ENCODE data around the gene ASCC1. TPM values are rescaled to one million over a fixed set of nuclear protein-coding genes. Genes with fewer than 3 reads are reported as not detected.

The ASCC1 gene
- total and polyA plus RNA-seq, 2 of the 13 experiments (the other 11 are each of a cell fraction or from before 2014, with no cell fraction given): 21.6 to 30.1 TPM

DNA sequence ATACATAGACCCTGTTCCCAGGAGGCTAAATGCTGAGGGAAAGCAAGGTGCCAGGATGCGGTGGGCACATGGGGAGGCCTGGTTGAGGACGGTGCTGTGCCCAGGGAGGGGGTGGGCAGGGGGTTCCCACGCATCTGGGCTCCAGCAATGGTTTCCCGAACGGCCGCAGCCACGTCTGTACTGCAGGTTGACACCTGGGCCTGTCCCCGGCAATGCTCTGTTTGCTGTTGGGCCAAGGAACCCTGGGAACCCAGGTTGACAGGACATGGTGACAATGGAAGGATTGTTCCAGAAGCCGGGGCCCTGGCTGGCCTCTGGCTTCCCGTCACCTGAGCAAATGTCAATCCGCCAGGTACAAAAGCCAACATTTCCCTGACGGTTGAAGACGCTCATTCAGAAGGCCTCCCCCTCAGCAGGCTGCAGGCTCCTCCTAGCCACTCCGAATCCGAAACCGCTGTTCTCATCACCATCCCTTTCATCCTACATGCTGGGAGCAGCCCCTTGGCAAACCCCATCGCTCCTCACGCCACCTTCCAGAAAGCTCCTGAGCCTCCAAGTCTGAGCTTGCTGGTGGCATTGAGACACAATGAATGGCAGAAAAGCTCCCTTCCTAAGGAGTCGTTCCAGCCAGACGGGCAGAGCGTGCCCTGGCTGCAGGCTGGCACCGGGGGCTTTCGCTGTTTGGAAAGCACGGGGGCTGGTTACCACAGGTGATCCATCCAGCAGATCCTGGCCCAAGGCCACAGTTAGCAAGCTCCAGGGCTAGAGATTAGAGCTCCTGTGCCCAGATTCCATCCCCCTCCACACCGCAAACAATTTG, 158.9 kb downstream of the ASCC1 start (continued):
- TF ChIP-seq FOXO1 (CRISPR knock-in tag; IDR thresholded peaks at IDR 0.05) (peak; percentile 48; the same call in 1 of the 2 replicates), DPF2 (CRISPR knock-in tag; IDR thresholded peaks at IDR 0.05; ENCODE audit: borderline replicate concordance, low read depth) (peak; percentile 41; the same call in 1 of the 2 replicates), ZNF431 (CRISPR knock-in tag; IDR thresholded peaks at IDR 0.05; ENCODE audit: borderline replicate concordance, low read depth) (0 out of 2 replicates have a peak, but pooled peaks have one; percentile 43), ZNF891 (CRISPR knock-in tag; IDR thresholded peaks at IDR 0.05) (peak; percentile 46; the same call in 1 of the 2 replicates), FOXA1 (IDR thresholded peaks at IDR 0.05) (no peak), FOXA1 (CRISPR knock-in tag; IDR thresholded peaks at IDR 0.05) (peak; percentile 72), RAD51 (IDR thresholded peaks at IDR 0.05; ENCODE audit: borderline replicate concordance) (no peak), ZNF354B (CRISPR knock-in tag; IDR thresholded peaks at IDR 0.05) (peak; percentile 26; the same call in 1 of the 2 replicates), HDAC1 (CRISPR knock-in tag; IDR thresholded peaks at IDR 0.05) (peak; percentile 53), NKX3-1 (CRISPR knock-in tag; IDR thresholded peaks at IDR 0.05) (peak; percentile 56; the same call in 1 of the 2 replicates), BCLAF1 (IDR thresholded peaks at IDR 0.05) (no peak), KAT8 (CRISPR knock-in tag; IDR thresholded peaks at IDR 0.05) (peak; percentile 43; the same call in 1 of the 2 replicates), MAF1 (CRISPR knock-in tag; IDR thresholded peaks at IDR 0.05; ENCODE audit: borderline replicate concordance) (peak; percentile 73; the same call in 1 of the 2 replicates), ISX (CRISPR knock-in tag; conservative IDR thresholded peaks at IDR 0.05) (no peak), SP1 (IDR thresholded peaks at IDR 0.05) (no peak), SP1 (CRISPR knock-in tag; IDR thresholded peaks at IDR 0.05) (peak; percentile 21; the same call in 1 of the 2 replicates), ZNF704 (CRISPR knock-in tag; IDR thresholded peaks at IDR 0.05; ENCODE audit: borderline replicate concordance) (no peak)
- TF ChIP-seq, protein P1, sequence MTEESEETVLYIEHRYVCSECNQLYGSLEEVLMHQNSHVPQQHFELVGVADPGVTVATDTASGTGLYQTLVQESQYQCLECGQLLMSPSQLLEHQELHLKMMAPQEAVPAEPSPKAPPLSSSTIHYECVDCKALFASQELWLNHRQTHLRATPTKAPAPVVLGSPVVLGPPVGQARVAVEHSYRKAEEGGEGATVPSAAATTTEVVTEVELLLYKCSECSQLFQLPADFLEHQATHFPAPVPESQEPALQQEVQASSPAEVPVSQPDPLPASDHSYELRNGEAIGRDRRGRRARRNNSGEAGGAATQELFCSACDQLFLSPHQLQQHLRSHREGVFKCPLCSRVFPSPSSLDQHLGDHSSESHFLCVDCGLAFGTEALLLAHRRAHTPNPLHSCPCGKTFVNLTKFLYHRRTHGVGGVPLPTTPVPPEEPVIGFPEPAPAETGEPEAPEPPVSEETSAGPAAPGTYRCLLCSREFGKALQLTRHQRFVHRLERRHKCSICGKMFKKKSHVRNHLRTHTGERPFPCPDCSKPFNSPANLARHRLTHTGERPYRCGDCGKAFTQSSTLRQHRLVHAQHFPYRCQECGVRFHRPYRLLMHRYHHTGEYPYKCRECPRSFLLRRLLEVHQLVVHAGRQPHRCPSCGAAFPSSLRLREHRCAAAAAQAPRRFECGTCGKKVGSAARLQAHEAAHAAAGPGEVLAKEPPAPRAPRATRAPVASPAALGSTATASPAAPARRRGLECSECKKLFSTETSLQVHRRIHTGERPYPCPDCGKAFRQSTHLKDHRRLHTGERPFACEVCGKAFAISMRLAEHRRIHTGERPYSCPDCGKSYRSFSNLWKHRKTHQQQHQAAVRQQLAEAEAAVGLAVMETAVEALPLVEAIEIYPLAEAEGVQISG (CRISPR knock-in tag; IDR thresholded peaks at IDR 0.05): peak; percentile 69
- TF ChIP-seq, protein P2, sequence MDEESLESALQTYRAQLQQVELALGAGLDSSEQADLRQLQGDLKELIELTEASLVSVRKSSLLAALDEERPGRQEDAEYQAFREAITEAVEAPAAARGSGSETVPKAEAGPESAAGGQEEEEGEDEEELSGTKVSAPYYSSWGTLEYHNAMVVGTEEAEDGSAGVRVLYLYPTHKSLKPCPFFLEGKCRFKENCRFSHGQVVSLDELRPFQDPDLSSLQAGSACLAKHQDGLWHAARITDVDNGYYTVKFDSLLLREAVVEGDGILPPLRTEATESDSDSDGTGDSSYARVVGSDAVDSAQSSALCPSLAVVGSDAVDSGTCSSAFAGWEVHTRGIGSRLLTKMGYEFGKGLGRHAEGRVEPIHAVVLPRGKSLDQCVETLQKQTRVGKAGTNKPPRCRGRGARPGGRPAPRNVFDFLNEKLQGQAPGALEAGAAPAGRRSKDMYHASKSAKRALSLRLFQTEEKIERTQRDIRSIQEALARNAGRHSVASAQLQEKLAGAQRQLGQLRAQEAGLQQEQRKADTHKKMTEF (CRISPR knock-in tag; IDR thresholded peaks at IDR 0.05): peak; percentile 66

All from HepG2 (cell line).